Measurements from ENCODE around the gene NCAPD2.

NCAPD2 gene

GRCh38 chr12:6562881-6563280 is 69.0 kb downstream of the NCAPD2 start (continued):
- no peak for TF ChIP-seq ZSCAN4 (tag by site-specific recombination; IDR thresholded peaks at IDR 0.05)

GRCh38 chr12:6563448-6564050 is 69.6 kb downstream of the NCAPD2 start:
- TF ChIP-seq CTCF (tag by site-specific recombination; IDR thresholded peaks at IDR 0.05) (peak; percentile 76; the same call in 1 of the 2 replicates), KLF16 (tag by site-specific recombination; IDR thresholded peaks at IDR 0.05) (peak; percentile 11; the same call in 1 of the 2 replicates), PATZ1 (tag by site-specific recombination; IDR thresholded peaks at IDR 0.05) (peak; percentile 82), ZBTB17 (tag by site-specific recombination; IDR thresholded peaks at IDR 0.05) (peak; percentile 67), ZNF510 (tag by site-specific recombination; IDR thresholded peaks at IDR 0.05; ENCODE audit: insufficient replicate concordance) (no peak), ZBTB10 (tag by site-specific recombination; IDR thresholded peaks at IDR 0.05) (0 out of 2 replicates have a peak, but pooled peaks have one; percentile 55), ZNF600 (tag by site-specific recombination; IDR thresholded peaks at IDR 0.05) (peak; percentile 56), ZNF654 (tag by site-specific recombination; IDR thresholded peaks at IDR 0.05; ENCODE audit: low read depth) (peak; percentile 50), ZNF843 (tag by site-specific recombination; IDR thresholded peaks at IDR 0.05) (no peak)
- POLR2A ChIA-PET, result interaction anchor here (0.8 to 1.1 kb wide), 2 partner anchors 93 to 125 kb away, joined by 3 to 4 read pairs; partner anchors contain the start of genes VAMP1 and ZNF384
- Histone ChIP-seq H3K36me3 (ENCODE audit: control insufficient read depth in 2 of 2, insufficient read depth in 1 of 2, low read length in 2 of 2) (peaks cover 73 to 86% of the 10 kb centered on the region in 2 experiments), H3K9me3 (ENCODE audit: control insufficient read depth, insufficient read depth, low read depth, low read length) (no peaks in the 10 kb centered on the region), H3K27ac (ENCODE audit: extremely low read depth, low read depth, low read length) (no peak overlapping the region), H3K4me3 (ENCODE audit: low read depth, low read length) (no peak overlapping the region), H3K4me1 (ENCODE audit: control insufficient read depth, insufficient read depth, low read length) (no peaks in the 10 kb centered on the region)
- CTCF ChIA-PET, result interaction anchor here (0.6 to 2.9 kb wide), 17 partner anchors 9 to 306 kb away, joined by 3 to 23 read pairs (median 5); partner anchors contain the start of gene COPS7A

- H3K4me3 ChIP-seq (ENCODE audit: low read depth, low read length), result peak overlapping the region; percentile 57
- peaks cover 2% of the 10 kb centered on the region; the same call in 1 of the 2 replicates for H3K4me1 ChIP-seq (ENCODE audit: control insufficient read depth, insufficient read depth, low read length)
- ChIA-PET POLR2A (interaction anchor here (1.3 to 1.6 kb wide), 5 partner anchors 13 to 122 kb away, joined by 4 to 11 read pairs (median 7); partner anchors contain the start of gene ZNF384), CTCF (interaction anchor here (0.7 to 2.1 kb wide), 5 partner anchors 13 to 1109 kb away, joined by 3 to 7 read pairs (median 5); no protein-coding TSS in a partner anchor)
- H3K27ac ChIP-seq (ENCODE audit: extremely low read depth, low read depth, low read length), result no peak overlapping the region; the same call in 1 of the 2 replicates
- H3K36me3 ChIP-seq (ENCODE audit: control insufficient read depth in 2 of 2, insufficient read depth in 1 of 2, low read length in 2 of 2), result peaks cover 62 to 79% of the 10 kb centered on the region in 2 experiments
- H3K9me3 ChIP-seq (ENCODE audit: control insufficient read depth, insufficient read depth, low read depth, low read length), result no peaks in the 10 kb centered on the region
- TF ChIP-seq ZNF664 (tag by site-specific recombination; IDR thresholded peaks at IDR 0.05), result peak; percentile 93
- no peak for TF ChIP-seq ZNF354C (tag by site-specific recombination; IDR thresholded peaks at IDR 0.05; ENCODE audit: borderline replicate concordance, low read depth)
- TF ChIP-seq SP2 (tag by site-specific recombination; IDR thresholded peaks at IDR 0.05), result 0 out of 2 replicates have a peak, but pooled peaks have one; percentile 21
- peak; percentile 67 for TF ChIP-seq ZNF341 (tag by site-specific recombination; IDR thresholded peaks at IDR 0.05; ENCODE audit: low read depth)
These were observed 73.3 kb downstream of the NCAPD2 start for GRCh38 chr12:6567112-6567670.
